Liver (tissue), 9 donors: ENCODE measurements around the gene ABCC9. TPM values are rescaled to one million over a fixed set of nuclear protein-coding genes. Genes with fewer than 3 reads are reported as not detected.
A peak's percentile ranks its signal among the peaks of the same experiment; 100 is the strongest.

Experiments used
- DNase-seq: peaks from one replicate; pipeline ENCODE4 v3.0.0-alpha.2; 2017; ENCODE audit warnings: low spot score
- H3K27ac ChIP-seq, 2 donors: one replicate each; pipeline ENCODE4 v1.7.0; 2013; ENCODE audit warnings: inconsistent platforms in 2 of 2, low read length in 2 of 2, control low read depth in 1 of 2, low read depth in 1 of 2, mild to moderate bottlenecking in 1 of 2
- H3K27me3 ChIP-seq, 4 donors: one replicate each; pipeline versions ENCODE4 v1.6.1 to v1.7.0; 2013; ENCODE audit warnings: low read length in 3 of 4, inconsistent platforms in 1 of 4, mild to moderate bottlenecking in 1 of 4, moderate library complexity in 1 of 4; ENCODE audit not compliant: control insufficient read depth in 4 of 4, insufficient read depth in 4 of 4
- H3K36me3 ChIP-seq, 4 donors: one replicate each; pipeline versions ENCODE4 v1.6.1 to v1.7.0; 2013; ENCODE audit warnings: low read length in 3 of 4, mild to moderate bottlenecking in 3 of 4, low read depth in 1 of 4, moderate library complexity in 1 of 4; ENCODE audit not compliant: control insufficient read depth in 4 of 4, insufficient read depth in 3 of 4
- H3K4me1 ChIP-seq, 4 donors: one replicate each; pipeline versions ENCODE4 v1.6.1 to v1.7.0; 2013; ENCODE audit warnings: low read length in 3 of 4, mild to moderate bottlenecking in 3 of 4, moderate library complexity in 1 of 4; ENCODE audit not compliant: control insufficient read depth in 4 of 4, insufficient read depth in 4 of 4
- H3K4me3 ChIP-seq, 3 donors: one replicate each; pipeline versions ENCODE4 v1.6.1 to v1.7.0; 2013; ENCODE audit warnings: low read length in 3 of 3, control low read depth in 1 of 3, low read depth in 1 of 3, mild to moderate bottlenecking in 1 of 3
- H3K9ac ChIP-seq, 2 donors: one replicate each; pipeline ENCODE4 v1.7.0; 2013; ENCODE audit warnings: low read length in 2 of 2, mild to moderate bottlenecking in 2 of 2, moderate library complexity in 2 of 2, control low read depth in 1 of 2, low read depth in 1 of 2
- H3K9me3 ChIP-seq, 4 donors: one replicate each; pipeline versions ENCODE4 v1.6.1 to v1.7.0; 2013; ENCODE audit warnings: low read length in 3 of 4; ENCODE audit not compliant: control insufficient read depth in 4 of 4
- ATF3 ChIP-seq: IDR thresholded peaks from 2 replicates; pipeline ENCODE4 v1.6.1; 2016; ENCODE audit warnings: antibody characterized with exemption
- EGR1 ChIP-seq, 2 donors: IDR thresholded peaks; 2 replicates each; pipeline ENCODE4 v1.6.1; 2016 to 2018; ENCODE audit warnings: antibody characterized with exemption in 2 of 2, low read depth in 2 of 2
- FOXA1 ChIP-seq: IDR thresholded peaks from 2 replicates; pipeline ENCODE4 v1.6.1; 2016; ENCODE audit warnings: antibody characterized with exemption
- FOXA2 ChIP-seq: IDR thresholded peaks from 2 replicates; pipeline ENCODE4 v1.6.1; 2016; ENCODE audit warnings: antibody characterized with exemption
- HNF4A ChIP-seq, 2 donors: conservative IDR thresholded peaks; 2 replicates each; pipeline ENCODE4 v1.6.1; 2016; ENCODE audit warnings: antibody characterized with exemption in 2 of 2, mild to moderate bottlenecking in 2 of 2
- HNF4G ChIP-seq: IDR thresholded peaks from 2 replicates; pipeline ENCODE4 v1.6.1; 2016; ENCODE audit warnings: antibody characterized with exemption
- JUND ChIP-seq, 2 donors: IDR thresholded peaks; 2 replicates each; pipeline ENCODE4 v1.6.1; 2016; ENCODE audit warnings: antibody characterized with exemption in 2 of 2
- NR2F2 ChIP-seq: IDR thresholded peaks from 2 replicates; pipeline ENCODE4 v1.6.1; 2016; ENCODE audit warnings: antibody characterized with exemption
- RAD21 ChIP-seq, 2 donors: IDR thresholded peaks; 2 replicates each; pipeline ENCODE4 v1.6.1; 2016; ENCODE audit warnings: antibody characterized with exemption in 2 of 2, mild to moderate bottlenecking in 2 of 2
- RXRA ChIP-seq, 2 donors: IDR thresholded peaks; 2 replicates each; pipeline ENCODE4 v1.6.1; 2017 to 2018; ENCODE audit warnings: antibody characterized with exemption in 2 of 2, mild to moderate bottlenecking in 1 of 2
- SP1 ChIP-seq: IDR thresholded peaks from 2 replicates; pipeline ENCODE4 v1.6.1; 2018; ENCODE audit warnings: antibody characterized with exemption, mild to moderate bottlenecking
- YY1 ChIP-seq: IDR thresholded peaks from 2 replicates; pipeline ENCODE4 v1.6.1; 2016; ENCODE audit warnings: antibody characterized with exemption, mild to moderate bottlenecking
- ZBTB33 ChIP-seq: IDR thresholded peaks from 2 replicates; pipeline ENCODE4 v1.6.1; 2016; ENCODE audit warnings: antibody characterized with exemption
- WGBS: extraction: QIAGEN DNeasy Blood & Tissue Kit; methylation state at CpG from one replicate; pipeline ENCODE4 v1.1.7; 2013; 5-methylcytosine and 5-hydroxymethylcytosine counted together
- polyA plus RNA-seq, 2 donors: library from polyadenylated mRNA; stranded (reverse) in 1 of 2; unstranded in 1 of 2; fragments of 200-250 nt in 1 of 2; fragments of >200 nt in 1 of 2; fragmentation: Nextera tagmentation in 1 of 2; extraction: Ambion mirVana in 1 of 2; gene quantifications; one replicate each; pipeline versions ENCODE4 v1.2.1 to v1.2.3, GENCODE V29; 2013 to 2015
- total RNA-seq, 2 donors: library from RNA; depleted of rRNA; stranded (reverse); fragments of >200 nt; gene quantifications; one replicate each; pipeline ENCODE4 v1.2.3, GENCODE V29; 2014
- TF ChIP-seq, protein P1 (sequence below): IDR thresholded peaks from 2 replicates; pipeline ENCODE4 v1.6.1; 2016; ENCODE audit warnings: antibody characterized with exemption, mild to moderate bottlenecking
- TF ChIP-seq, protein P2 (sequence below): IDR thresholded peaks from 2 replicates; pipeline ENCODE4 v1.6.1; 2016; ENCODE audit warnings: antibody characterized with exemption
- donor health status: healthy.
- donor health status: healthy.
- donor health status: healthy.
- donor health status: healthy.
- donor health status: healthy.

ABCC9 gene
- total and polyA plus RNA-seq, 4 donors: 2.7 to 55.6 (median 10.7) TPM

DNA sequence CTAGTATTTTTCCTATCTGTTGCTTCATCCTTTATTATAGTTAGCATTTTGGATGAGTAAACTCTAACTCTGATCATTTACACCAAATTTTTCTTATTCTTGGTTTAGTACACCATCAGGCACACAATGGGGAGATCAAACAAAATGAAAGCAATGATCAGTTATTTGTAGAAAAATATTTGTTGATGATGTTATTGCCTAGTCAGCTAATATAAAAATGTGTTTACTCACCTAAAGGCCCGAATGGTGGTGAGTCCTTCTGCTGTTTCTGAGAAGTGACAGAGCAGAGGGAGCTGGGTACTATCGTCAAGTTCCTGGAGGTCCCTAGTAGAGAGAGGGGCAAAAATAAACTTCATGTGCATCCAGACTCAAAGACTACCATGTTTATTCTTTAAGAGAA is 103.4 kb downstream of the ABCC9 start:
- Histone ChIP-seq H3K27me3 (no peaks in the 10 kb centered on the region), H3K9ac (no peak overlapping the region), H3K27ac (no peak overlapping the region), H3K4me1 (no peaks in the 10 kb centered on the region), H3K36me3 (peaks cover 2 to 55% (median 30%) of the 10 kb centered on the region in 4 donors), H3K4me3 (no peak overlapping the region), H3K9me3 (no peaks in the 10 kb centered on the region)
- no peak for TF ChIP-seq RAD21 (IDR thresholded peaks at IDR 0.05)
- TF ChIP-seq HNF4G: no peak
- no peak for TF ChIP-seq NR2F2
- no peak for TF ChIP-seq EGR1 (IDR thresholded peaks at IDR 0.05; ENCODE audit: low read depth in 2 of 2)
- TF ChIP-seq ZBTB33: no peak
- no peak for DNase-seq
- 76% methylated on average over 2 of the region's 2 CpGs for WGBS

GRCh38 chr12:21831791-21832344 is 109.4 kb downstream of the ABCC9 start:
- WGBS: 38% methylated on average over 4 of the region's 4 CpGs
- H3K27ac ChIP-seq: peak overlapping the region; percentile 9 to 58
- no peak overlapping the region for H3K4me3 ChIP-seq
- no peaks in the 10 kb centered on the region for H3K9me3 ChIP-seq
- H3K36me3 ChIP-seq: peaks cover 2 to 27% (median 14%) of the 10 kb centered on the region in 4 donors
- peaks cover 0 to 20% (median 17%) of the 10 kb centered on the region in 4 donors for H3K4me1 ChIP-seq
- no peak for DNase-seq
- no peak overlapping the region for H3K9ac ChIP-seq
- H3K27me3 ChIP-seq: no peaks in the 10 kb centered on the region
- TF ChIP-seq ATF3: peak; percentile 88
- peak in 1 of 2 donors; percentile 20 for TF ChIP-seq HNF4A (conservative IDR thresholded peaks at IDR 0.05)
- peak; percentile 73 to 79 for TF ChIP-seq EGR1 (IDR thresholded peaks at IDR 0.05; ENCODE audit: low read depth in 2 of 2)
- no peak for TF ChIP-seq FOXA1
- TF ChIP-seq, protein P1, sequence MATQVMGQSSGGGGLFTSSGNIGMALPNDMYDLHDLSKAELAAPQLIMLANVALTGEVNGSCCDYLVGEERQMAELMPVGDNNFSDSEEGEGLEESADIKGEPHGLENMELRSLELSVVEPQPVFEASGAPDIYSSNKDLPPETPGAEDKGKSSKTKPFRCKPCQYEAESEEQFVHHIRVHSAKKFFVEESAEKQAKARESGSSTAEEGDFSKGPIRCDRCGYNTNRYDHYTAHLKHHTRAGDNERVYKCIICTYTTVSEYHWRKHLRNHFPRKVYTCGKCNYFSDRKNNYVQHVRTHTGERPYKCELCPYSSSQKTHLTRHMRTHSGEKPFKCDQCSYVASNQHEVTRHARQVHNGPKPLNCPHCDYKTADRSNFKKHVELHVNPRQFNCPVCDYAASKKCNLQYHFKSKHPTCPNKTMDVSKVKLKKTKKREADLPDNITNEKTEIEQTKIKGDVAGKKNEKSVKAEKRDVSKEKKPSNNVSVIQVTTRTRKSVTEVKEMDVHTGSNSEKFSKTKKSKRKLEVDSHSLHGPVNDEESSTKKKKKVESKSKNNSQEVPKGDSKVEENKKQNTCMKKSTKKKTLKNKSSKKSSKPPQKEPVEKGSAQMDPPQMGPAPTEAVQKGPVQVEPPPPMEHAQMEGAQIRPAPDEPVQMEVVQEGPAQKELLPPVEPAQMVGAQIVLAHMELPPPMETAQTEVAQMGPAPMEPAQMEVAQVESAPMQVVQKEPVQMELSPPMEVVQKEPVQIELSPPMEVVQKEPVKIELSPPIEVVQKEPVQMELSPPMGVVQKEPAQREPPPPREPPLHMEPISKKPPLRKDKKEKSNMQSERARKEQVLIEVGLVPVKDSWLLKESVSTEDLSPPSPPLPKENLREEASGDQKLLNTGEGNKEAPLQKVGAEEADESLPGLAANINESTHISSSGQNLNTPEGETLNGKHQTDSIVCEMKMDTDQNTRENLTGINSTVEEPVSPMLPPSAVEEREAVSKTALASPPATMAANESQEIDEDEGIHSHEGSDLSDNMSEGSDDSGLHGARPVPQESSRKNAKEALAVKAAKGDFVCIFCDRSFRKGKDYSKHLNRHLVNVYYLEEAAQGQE: no peak
- TF ChIP-seq SP1: peak; percentile 52
- TF ChIP-seq, protein P2, sequence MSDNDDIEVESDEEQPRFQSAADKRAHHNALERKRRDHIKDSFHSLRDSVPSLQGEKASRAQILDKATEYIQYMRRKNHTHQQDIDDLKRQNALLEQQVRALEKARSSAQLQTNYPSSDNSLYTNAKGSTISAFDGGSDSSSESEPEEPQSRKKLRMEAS: no peak
- TF ChIP-seq NR2F2: peak; percentile 82
- TF ChIP-seq JUND (IDR thresholded peaks at IDR 0.05): peak; percentile 95 to 97
- peak; percentile 17 for TF ChIP-seq ZBTB33
- TF ChIP-seq FOXA2: no peak
- TF ChIP-seq RAD21 (IDR thresholded peaks at IDR 0.05): peak in 1 of 2 donors; percentile 44
- peak; percentile 43 to 59 for TF ChIP-seq RXRA (IDR thresholded peaks at IDR 0.05)
- TF ChIP-seq YY1: peak; percentile 34
